Memory B cell (primary cell): ENCODE measurements around the gene AQP12A.

ENCODE experiments used
- ATAC-seq: fragments of 150-1000 bp; cut with Tn5 transposase; 2 replicates; pipeline ENCODE4 v1.10.0; 2021; ENCODE audit warnings: low read depth, mild to moderate bottlenecking, moderate library complexity
- DNase-seq, 2 donors: peaks; one replicate each; pipeline ENCODE4 v3.0.0; 2022; ENCODE audit warnings: low spot score in 2 of 2
- H3K27ac Mint-ChIP-seq: one replicate; pipeline ENCODE4 v1.8.0; 2022; ENCODE audit warnings: mild to moderate bottlenecking, moderate library complexity, mixed read lengths
- H3K27me3 Mint-ChIP-seq: one replicate; pipeline ENCODE4 v1.8.0; 2022; ENCODE audit warnings: mixed read lengths
- H3K36me3 Mint-ChIP-seq: one replicate; pipeline ENCODE4 v1.8.0; 2022; ENCODE audit warnings: mild to moderate bottlenecking, mixed read lengths
- H3K4me1 Mint-ChIP-seq: one replicate; pipeline ENCODE4 v1.8.0; 2022; ENCODE audit warnings: mixed read lengths
- H3K4me3 Mint-ChIP-seq: one replicate; pipeline ENCODE4 v1.8.0; 2022; ENCODE audit warnings: mild to moderate bottlenecking, moderate library complexity, mixed read lengths
- H3K9me3 Mint-ChIP-seq: one replicate; pipeline ENCODE4 v1.8.0; 2022; ENCODE audit warnings: mixed read lengths

AQP12A gene

DNA sequence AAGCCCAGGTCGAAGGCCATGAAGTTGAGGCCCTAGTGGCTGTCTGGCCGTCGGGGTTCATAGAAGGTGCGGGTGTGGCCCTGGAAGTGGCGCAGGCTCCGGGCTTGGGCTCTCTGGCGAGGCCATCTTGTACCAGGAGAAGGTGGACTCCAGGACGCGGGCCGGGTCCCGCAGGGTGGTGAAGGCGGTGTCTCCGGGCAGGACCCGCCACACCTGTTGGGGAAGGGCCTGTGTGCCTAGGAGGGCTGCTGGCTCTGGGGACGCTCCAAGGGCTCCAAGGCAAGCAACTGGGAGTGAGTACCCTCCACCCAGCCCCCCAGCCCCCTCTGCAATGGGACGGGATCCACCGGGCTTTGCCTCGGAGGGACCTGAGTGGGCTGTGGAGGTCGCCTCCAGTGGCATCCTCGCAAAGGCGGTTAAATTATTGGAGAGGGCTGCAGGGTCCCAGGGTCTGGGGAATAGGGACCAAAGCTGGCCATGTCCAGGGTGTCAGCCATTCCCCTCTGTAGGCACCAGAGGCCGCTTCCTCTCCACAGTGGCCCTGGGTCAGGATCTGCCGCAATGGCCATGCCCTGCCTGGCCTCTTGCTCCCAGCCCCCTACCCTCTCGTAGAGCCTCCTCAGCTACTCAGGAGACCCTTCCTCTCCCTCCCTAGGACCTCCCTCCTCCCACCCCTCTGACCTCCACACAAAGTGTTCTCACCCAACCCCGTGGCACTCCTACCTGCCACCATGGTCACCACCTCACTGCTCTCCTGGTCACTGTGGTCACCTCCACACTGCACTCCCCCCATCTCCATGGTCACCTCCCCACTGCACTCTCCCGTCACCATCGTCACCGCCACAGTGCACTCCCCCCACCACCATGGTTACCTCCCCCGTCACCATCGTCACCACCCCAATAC, 10.3 kb downstream of the AQP12A start:
- H3K4me3 Mint-ChIP-seq, result no peak overlapping the region
- peaks cover 20% of the 10 kb centered on the region for H3K27me3 Mint-ChIP-seq
- H3K27ac Mint-ChIP-seq, result no peak overlapping the region
- ATAC-seq (no peak), DNase-seq (no peak)
- no peaks in the 10 kb centered on the region for H3K4me1 Mint-ChIP-seq
- H3K9me3 Mint-ChIP-seq, result no peaks in the 10 kb centered on the region
- H3K36me3 Mint-ChIP-seq, result no peaks in the 10 kb centered on the region

DNA sequence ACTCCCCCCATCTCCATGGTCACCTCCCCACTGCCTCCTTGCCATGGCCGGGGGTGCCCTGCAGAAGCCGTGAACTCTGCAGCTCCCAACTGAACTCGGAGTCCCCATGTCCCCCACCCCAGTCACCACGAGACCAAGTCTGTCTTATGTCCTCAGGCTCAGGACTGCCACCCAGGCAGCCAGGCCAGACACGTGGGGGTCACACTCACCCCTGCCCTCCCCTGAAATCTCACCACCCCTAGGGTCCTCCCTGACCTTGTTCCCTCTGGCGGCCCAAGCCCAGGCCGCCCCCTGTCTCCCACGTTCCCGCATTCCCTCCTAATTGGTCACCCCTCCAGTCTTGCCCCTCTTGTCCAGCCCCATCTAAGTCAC, 11.0 kb downstream of the AQP12A start:
- Mint-ChIP-seq H3K4me3 (no peak overlapping the region), H3K27ac (no peak overlapping the region), H3K9me3 (no peaks in the 10 kb centered on the region), H3K36me3 (no peaks in the 10 kb centered on the region), H3K27me3 (peaks cover 20% of the 10 kb centered on the region), H3K4me1 (no peaks in the 10 kb centered on the region)
- DNase-seq (no peak), ATAC-seq (no peak)

DNA sequence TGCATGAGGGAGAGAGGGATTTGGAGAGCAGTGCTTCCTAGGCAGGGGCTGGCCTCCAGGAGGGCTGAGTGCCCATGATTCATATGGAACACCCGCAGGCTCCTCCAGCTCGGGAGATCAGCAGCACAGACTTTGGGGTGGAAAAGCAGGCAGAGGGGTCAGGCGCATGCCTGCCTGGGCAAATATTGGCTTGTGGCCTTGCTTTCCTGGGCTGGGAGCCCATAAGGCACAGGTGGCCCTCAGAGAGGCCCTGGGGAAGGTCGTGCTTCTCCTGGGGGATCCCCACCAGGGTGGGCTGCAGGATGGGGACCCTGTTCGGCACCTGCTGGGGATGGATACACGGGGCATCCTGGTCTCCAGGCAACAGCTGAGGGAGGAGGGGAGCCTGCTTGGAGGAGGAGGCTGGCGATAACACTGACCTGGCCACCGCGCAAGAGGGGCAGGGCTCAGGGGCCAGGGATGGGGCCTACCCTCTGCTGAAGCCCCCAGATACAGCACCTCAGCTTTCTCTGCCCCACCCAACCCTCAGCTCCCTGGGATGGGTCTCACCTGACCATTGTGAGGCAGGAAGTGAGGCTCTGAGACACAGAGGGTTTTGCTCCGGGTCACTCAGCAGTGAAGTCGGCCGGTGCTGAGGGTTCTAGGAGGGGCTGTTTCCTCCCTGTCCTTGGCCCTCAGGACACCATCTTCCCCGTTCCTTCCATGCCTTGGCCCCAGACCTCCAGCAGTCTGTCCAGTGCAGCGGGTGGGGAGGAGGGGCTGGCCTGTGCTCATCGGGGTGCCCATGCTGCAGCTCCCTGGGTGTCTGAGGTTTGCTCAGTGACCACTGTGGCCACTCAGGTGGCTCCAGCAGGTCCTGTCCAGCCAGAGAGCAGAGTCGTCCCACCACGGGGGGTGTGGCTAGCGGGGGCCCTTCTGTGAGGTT, 12.0 kb downstream of the AQP12A start:
- Mint-ChIP-seq H3K36me3 (no peaks in the 10 kb centered on the region), H3K27ac (no peak overlapping the region), H3K4me1 (no peaks in the 10 kb centered on the region), H3K9me3 (no peaks in the 10 kb centered on the region), H3K27me3 (peaks cover 23% of the 10 kb centered on the region), H3K4me3 (no peak overlapping the region)
- no peak for DNase-seq
- no peak for ATAC-seq

DNA sequence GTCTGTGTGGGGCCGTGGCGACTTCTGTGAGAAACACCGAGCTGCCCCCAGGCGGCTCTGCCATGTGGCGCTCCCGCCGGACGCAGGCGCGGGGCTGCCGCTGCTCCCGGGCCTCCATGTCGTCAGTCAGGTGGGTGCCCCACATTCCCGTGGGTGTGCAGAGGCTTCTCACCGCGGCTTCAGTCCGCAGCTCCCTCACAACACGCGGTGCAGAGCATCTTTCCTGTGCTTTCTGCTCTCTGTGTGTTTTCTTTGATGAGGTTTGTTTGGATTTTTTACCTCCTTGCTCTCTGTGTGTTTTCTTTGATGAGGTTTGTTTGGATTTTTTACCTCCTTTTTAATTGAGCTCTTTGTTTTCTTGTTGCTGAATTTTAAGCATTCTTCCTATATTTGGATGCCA, 13.0 kb downstream of the AQP12A start:
- Mint-ChIP-seq H3K27me3 (peaks cover 25% of the 10 kb centered on the region), H3K9me3 (no peaks in the 10 kb centered on the region), H3K36me3 (no peaks in the 10 kb centered on the region), H3K27ac (no peak overlapping the region), H3K4me1 (no peaks in the 10 kb centered on the region), H3K4me3 (no peak overlapping the region)
- ATAC-seq (no peak), DNase-seq (no peak)

GRCh38 chr2:240705204-240705791, 13.6 kb downstream of the AQP12A start:
- H3K27ac Mint-ChIP-seq, result no peak overlapping the region
- DNase-seq (no peak), ATAC-seq (no peak)
- H3K36me3 Mint-ChIP-seq, result no peaks in the 10 kb centered on the region
- H3K4me3 Mint-ChIP-seq, result no peak overlapping the region
- no peaks in the 10 kb centered on the region for H3K9me3 Mint-ChIP-seq
- no peaks in the 10 kb centered on the region for H3K4me1 Mint-ChIP-seq
- H3K27me3 Mint-ChIP-seq, result peaks cover 25% of the 10 kb centered on the region

GRCh38 chr2:240707043-240707756, 15.5 kb downstream of the AQP12A start:
- H3K27ac Mint-ChIP-seq, result no peak overlapping the region
- DNase-seq, result no peak
- no peak overlapping the region for H3K4me3 Mint-ChIP-seq
- no peak for ATAC-seq
- H3K4me1 Mint-ChIP-seq, result no peaks in the 10 kb centered on the region
- H3K27me3 Mint-ChIP-seq, result peaks cover 31% of the 10 kb centered on the region
- no peaks in the 10 kb centered on the region for H3K36me3 Mint-ChIP-seq
- no peaks in the 10 kb centered on the region for H3K9me3 Mint-ChIP-seq

DNA sequence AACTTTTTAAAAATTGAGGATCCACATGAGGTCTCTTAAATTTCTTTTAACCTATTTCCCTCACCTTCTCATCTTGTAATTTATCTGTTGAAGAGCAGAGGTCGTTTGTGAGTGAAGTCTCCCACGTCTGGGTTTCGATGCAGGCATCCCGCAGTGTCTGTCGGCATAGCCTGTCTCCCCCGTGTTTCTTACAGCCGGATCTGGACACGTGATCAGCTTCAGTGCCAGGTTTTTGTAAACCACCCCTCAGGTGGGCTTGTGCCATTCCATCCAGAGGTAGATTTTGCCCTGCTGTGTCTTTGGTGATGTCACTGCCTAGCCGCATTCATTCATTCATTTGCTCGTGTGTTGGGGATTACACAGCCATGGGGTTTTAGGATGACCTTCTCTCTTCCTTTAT, 16.2 kb downstream of the AQP12A start:
- peaks cover 25% of the 10 kb centered on the region for H3K27me3 Mint-ChIP-seq
- no peak overlapping the region for H3K4me3 Mint-ChIP-seq
- ATAC-seq (no peak), DNase-seq (no peak)
- no peaks in the 10 kb centered on the region for H3K36me3 Mint-ChIP-seq
- H3K27ac Mint-ChIP-seq, result no peak overlapping the region
- no peaks in the 10 kb centered on the region for H3K9me3 Mint-ChIP-seq
- H3K4me1 Mint-ChIP-seq, result no peaks in the 10 kb centered on the region

DNA sequence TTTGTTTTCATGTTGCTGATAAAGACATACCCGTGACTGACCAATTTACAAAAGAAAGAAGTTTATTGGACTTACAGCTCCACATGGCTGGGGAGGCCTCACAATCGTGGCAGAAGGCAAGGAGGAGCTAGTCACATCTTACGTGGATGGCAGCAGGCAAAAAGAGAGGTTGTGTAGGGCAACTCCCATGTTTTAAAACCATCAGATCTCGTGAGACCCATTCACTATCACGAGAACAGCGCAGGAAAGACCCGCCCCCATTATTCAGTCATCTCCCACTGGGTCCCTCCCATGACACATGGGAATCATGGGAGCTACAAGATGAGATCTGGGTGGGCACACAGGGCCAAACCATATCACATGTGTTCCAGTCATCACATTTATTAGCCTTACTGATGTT, 16.8 kb downstream of the AQP12A start:
- H3K27ac Mint-ChIP-seq, result no peak overlapping the region
- no peaks in the 10 kb centered on the region for H3K9me3 Mint-ChIP-seq
- no peak overlapping the region for H3K4me3 Mint-ChIP-seq
- peaks cover 20% of the 10 kb centered on the region for H3K27me3 Mint-ChIP-seq
- no peaks in the 10 kb centered on the region for H3K36me3 Mint-ChIP-seq
- DNase-seq, result no peak
- ATAC-seq, result no peak
- H3K4me1 Mint-ChIP-seq, result no peaks in the 10 kb centered on the region

DNA sequence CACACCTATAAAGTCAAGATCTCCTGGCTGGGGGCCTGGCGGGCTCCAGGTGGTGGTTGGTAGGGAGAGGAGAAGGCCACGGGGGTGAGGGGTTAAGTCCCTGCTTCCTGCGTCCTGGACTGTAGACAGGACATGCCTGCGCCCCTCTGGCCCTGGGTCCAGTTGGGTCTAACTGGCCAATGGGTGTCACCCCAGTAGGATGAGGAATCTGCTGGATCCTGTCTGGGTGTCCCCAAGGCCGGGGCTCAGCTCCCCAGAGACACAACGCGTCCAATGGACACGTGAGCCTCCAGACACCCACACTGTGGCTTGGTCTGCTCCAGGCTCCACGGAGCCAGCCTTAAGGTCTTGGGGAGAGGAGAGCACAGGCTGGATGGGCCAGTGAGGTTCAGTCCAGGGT, 19.6 kb downstream of the AQP12A start:
- DNase-seq (no peak), ATAC-seq (no peak)
- Mint-ChIP-seq H3K4me1 (no peaks in the 10 kb centered on the region), H3K27me3 (peaks cover 14% of the 10 kb centered on the region), H3K9me3 (no peaks in the 10 kb centered on the region), H3K4me3 (no peak overlapping the region), H3K36me3 (no peaks in the 10 kb centered on the region), H3K27ac (no peak overlapping the region)

DNA sequence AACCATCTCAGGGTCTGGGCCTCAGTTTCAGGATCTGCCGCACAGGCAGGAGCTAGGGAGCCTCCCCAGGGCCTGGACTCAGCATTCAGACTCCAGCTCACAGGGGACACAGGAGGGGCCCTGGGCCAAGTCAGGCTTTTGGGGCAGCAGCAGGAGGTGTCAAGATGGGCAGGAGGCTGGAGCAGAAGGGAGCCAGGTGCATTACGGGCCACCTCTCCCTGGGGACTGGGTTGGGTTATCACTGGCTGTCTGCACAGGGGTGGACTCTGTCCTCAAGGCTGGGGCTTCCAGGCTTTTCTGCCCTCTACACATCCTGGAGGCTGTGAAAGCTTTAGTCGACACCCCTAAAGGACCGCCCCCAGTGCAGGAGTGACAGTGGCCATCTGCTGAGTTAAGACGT, 20.0 kb downstream of the AQP12A start:
- no peaks in the 10 kb centered on the region for H3K36me3 Mint-ChIP-seq
- peaks cover 18% of the 10 kb centered on the region for H3K27me3 Mint-ChIP-seq
- H3K27ac Mint-ChIP-seq, result no peak overlapping the region
- H3K4me3 Mint-ChIP-seq, result no peak overlapping the region
- DNase-seq, result no peak
- no peaks in the 10 kb centered on the region for H3K4me1 Mint-ChIP-seq
- H3K9me3 Mint-ChIP-seq, result no peaks in the 10 kb centered on the region
- ATAC-seq, result no peak

DNA sequence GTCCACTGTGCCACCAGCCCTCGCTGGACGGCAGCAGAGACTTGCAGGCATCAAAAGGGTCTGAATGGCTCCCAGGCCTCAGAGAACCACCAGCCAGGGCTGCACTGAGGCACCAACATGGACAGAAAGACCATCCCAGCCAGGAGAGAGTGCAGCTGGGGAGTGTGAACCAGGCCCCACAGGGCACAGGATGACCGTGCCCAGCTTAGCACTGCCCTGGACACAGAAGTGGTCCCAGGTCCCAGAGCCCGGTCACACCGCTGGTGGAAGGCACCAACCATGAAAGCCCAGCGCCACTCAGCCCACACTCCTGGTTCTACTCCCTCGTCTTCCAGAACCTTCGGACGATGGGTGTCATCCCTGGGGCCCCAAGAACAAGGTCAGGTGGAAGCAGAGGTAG, 20.5 kb downstream of the AQP12A start:
- Mint-ChIP-seq H3K4me3 (no peak overlapping the region), H3K27me3 (peaks cover 18% of the 10 kb centered on the region), H3K27ac (no peak overlapping the region), H3K9me3 (no peaks in the 10 kb centered on the region), H3K4me1 (no peaks in the 10 kb centered on the region), H3K36me3 (no peaks in the 10 kb centered on the region)
- DNase-seq, result no peak
- no peak for ATAC-seq

DNA sequence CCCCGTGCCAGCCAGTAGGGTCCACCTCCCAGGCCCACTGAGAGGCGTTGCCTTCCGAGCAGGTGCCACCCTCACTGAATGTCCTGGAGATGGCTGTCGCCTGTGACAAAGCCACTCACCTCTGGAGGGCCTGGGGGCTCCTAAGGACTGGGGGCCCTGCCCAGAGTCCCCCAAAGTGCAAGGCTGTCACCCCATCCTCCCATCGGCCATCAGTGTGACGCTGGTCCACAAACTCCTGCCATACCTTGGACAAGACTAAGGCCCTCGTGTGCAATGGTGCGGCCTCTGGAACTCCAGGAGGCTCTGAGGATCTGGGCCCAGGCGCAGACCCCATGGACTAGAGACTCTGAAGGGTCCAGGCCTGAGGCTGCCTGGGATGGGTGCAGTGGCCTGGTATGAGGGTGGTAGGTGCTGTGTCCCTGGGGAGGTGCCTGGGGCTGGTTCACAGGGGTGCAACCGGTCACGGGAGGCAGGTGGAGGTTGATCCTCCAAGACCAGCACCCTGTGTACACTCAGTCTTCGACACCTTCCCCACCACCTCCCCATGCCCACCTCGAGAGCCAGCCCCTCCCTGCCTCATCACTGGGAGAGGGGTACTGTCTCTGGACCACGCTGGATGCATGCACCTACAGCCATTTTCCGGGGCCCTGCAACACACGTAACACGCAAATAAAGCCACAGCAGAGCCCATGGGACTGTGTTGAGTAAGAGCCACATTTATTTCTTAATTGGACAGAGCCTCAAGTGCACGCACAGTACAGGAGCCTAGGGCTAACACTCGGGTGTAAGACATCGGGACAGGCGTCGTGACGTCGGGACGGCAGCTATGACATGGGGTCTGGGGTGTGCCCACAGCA, 21.6 kb downstream of the AQP12A start:
- ATAC-seq, result no peak
- no peak for DNase-seq
- peaks cover 18% of the 10 kb centered on the region for H3K27me3 Mint-ChIP-seq
- H3K4me1 Mint-ChIP-seq, result no peaks in the 10 kb centered on the region
- H3K9me3 Mint-ChIP-seq, result no peaks in the 10 kb centered on the region
- H3K4me3 Mint-ChIP-seq, result no peak overlapping the region
- H3K27ac Mint-ChIP-seq, result no peak overlapping the region
- no peaks in the 10 kb centered on the region for H3K36me3 Mint-ChIP-seq
